B cell (primary cell): Measurements from ENCODE around the gene COBL. TPM values are rescaled to one million over a fixed set of nuclear protein-coding genes. Genes with fewer than 3 reads are reported as not detected.

ENCODE experiments used
- ATAC-seq: fragments of 200-7000 bp; cut with Tn5 transposase; one replicate; pipeline ENCODE4 v1.10.0; 2021; ENCODE audit warnings: low read depth, mild to moderate bottlenecking, moderate number of reproducible peaks, moderate library complexity
- CTCF ChIA-PET: fragments of 350-600 bp; sonication (Branson Sonifier 250); formaldehyde crosslinking; loops from one replicate; lab custom pipeline; 2021; ENCODE audit warnings: antibody characterized with exemption, inconsistent platforms; lab: Charles Lee
- POLR2A ChIA-PET: fragments of 350-600 bp; sonication (Branson Sonifier 250); formaldehyde crosslinking; loops from one replicate; lab custom pipeline; 2021; ENCODE audit warnings: antibody characterized with exemption; lab: Charles Lee
- DNase-seq: peaks from one replicate; pipeline ENCODE4 v3.0.0; 2013
- H2AFZ ChIP-seq: 2 replicates; pipeline ENCODE4 v1.6.1; 2012; ENCODE audit warnings: mild to moderate bottlenecking, low read depth, low read length; ENCODE audit not compliant: insufficient read depth, poor library complexity, severe bottlenecking
- H3K27ac ChIP-seq, 2 donors: 1 replicate in 1 of 2; 2 replicates in 1 of 2; pipeline ENCODE4 v1.5.1; 2012 to 2013; ENCODE audit warnings: low read length in 2 of 2, mild to moderate bottlenecking in 2 of 2, moderate library complexity in 1 of 2
- H3K27me3 ChIP-seq, 4 experiments: fragments of 200-600 bp in 1 of 4; sonication (generic) in 1 of 4; replicated peaks in 1 of 4; 1 replicate in 2 of 4; 2 replicates in 2 of 4; pipeline versions ENCODE4 v1.6.1 to v1.7.0; 2013 to 2016; ENCODE audit warnings: low read length in 3 of 4, mild to moderate bottlenecking in 2 of 4, mixed read lengths in 1 of 4, moderate library complexity in 1 of 4; ENCODE audit not compliant: insufficient read depth in 4 of 4, control insufficient read depth in 3 of 4; ENCODE audit errors: control extremely low read depth in 1 of 4
- H3K36me3 ChIP-seq, 2 experiments: replicated peaks in 1 of 2; 1 replicate in 1 of 2; 2 replicates in 1 of 2; pipeline versions ENCODE4 v1.6.1 to v1.7.1; 2013; ENCODE audit warnings: low read length in 1 of 2; ENCODE audit not compliant: insufficient read depth in 2 of 2, control insufficient read depth in 1 of 2; ENCODE audit errors: control extremely low read depth in 1 of 2, extremely low read depth in 1 of 2
- H3K4me1 ChIP-seq, 2 donors: fragments of 200-600 bp in 1 of 2; sonication (generic) in 1 of 2; 1 replicate in 1 of 2; 2 replicates in 1 of 2; pipeline versions ENCODE4 v1.5.1 to v1.6.1; 2013 to 2017; ENCODE audit warnings: low read length in 2 of 2; ENCODE audit not compliant: control insufficient read depth in 2 of 2, insufficient read depth in 2 of 2
- H3K4me2 ChIP-seq: replicated peaks from 2 replicates; pipeline ENCODE3; 2012; ENCODE audit warnings: mild to moderate bottlenecking, low read depth, low read length; ENCODE audit not compliant: poor library complexity, severe bottlenecking
- H3K4me3 ChIP-seq, 5 experiments: fragments of 200-600 bp in 1 of 5; sonication (generic) in 1 of 5; 1 replicate in 3 of 5; 2 replicates in 2 of 5; pipeline versions ENCODE4 v1.5.1 to v1.7.0; 2011 to 2016; ENCODE audit warnings: low read length in 4 of 5, mild to moderate bottlenecking in 4 of 5, low read depth in 2 of 5, control low read depth in 1 of 5, moderate library complexity in 1 of 5; ENCODE audit not compliant: insufficient read depth in 1 of 5; ENCODE audit errors: control extremely low read depth in 1 of 5, extremely low read depth in 1 of 5
- H3K79me2 ChIP-seq: fragments of 200-600 bp; sonication (generic); one replicate; pipeline ENCODE4 v1.6.0; 2016; ENCODE audit warnings: low read length; ENCODE audit not compliant: control insufficient read depth, insufficient read depth
- H3K9ac ChIP-seq: fragments of 200-600 bp; sonication (generic); 2 replicates; pipeline ENCODE4 v1.6.1; 2017; ENCODE audit warnings: mild to moderate bottlenecking, low read length, moderate library complexity
- H3K9me3 ChIP-seq, 3 donors: one replicate each; pipeline versions ENCODE4 v1.6.1 to v1.7.1; 2013; ENCODE audit warnings: low read length in 2 of 3; ENCODE audit not compliant: control insufficient read depth in 2 of 3, insufficient read depth in 1 of 3; ENCODE audit errors: control extremely low read depth in 1 of 3
- H4K20me1 ChIP-seq: 2 replicates; pipeline ENCODE4 v1.6.0; 2012; ENCODE audit warnings: mild to moderate bottlenecking, low read length; ENCODE audit not compliant: insufficient read depth, control insufficient read depth, poor library complexity, severe bottlenecking
- H3K27ac Mint-ChIP-seq: one replicate; pipeline ENCODE4 v1.8.0; 2021; ENCODE audit warnings: mixed read lengths
- H3K27me3 Mint-ChIP-seq: one replicate; pipeline ENCODE4 v1.8.0; 2021; ENCODE audit warnings: mixed read lengths
- H3K4me1 Mint-ChIP-seq: one replicate; pipeline ENCODE4 v1.8.0; 2021; ENCODE audit warnings: mixed read lengths
- H3K4me3 Mint-ChIP-seq: one replicate; pipeline ENCODE4 v1.8.0; 2021; ENCODE audit warnings: mixed read lengths
- H3K9me3 Mint-ChIP-seq: one replicate; pipeline ENCODE4 v1.8.0; 2022; ENCODE audit warnings: mixed read lengths; ENCODE audit not compliant: insufficient read depth
- CTCF ChIP-seq: fragments of 200-600 bp; IDR thresholded peaks from one replicate; pipeline ENCODE4 v1.8.0; 2022; ENCODE audit warnings: antibody characterized with exemption, mild to moderate bottlenecking
- EZH2 ChIP-seq: IDR thresholded peaks from 2 replicates; pipeline ENCODE4 v1.6.1; 2012; ENCODE audit warnings: borderline replicate concordance, low read depth, mild to moderate bottlenecking, moderate library complexity, low read length; ENCODE audit not compliant: insufficient read depth, poor library complexity, severe bottlenecking
- WGBS: methylation state at CpG from one replicate; pipeline ENCODE4 v1.1.5; 2013; ENCODE audit warnings: missing lambda C conversion rate; ENCODE audit not compliant: insufficient coverage; 5-methylcytosine and 5-hydroxymethylcytosine counted together
- intact Hi-C: fragments of 100-400 bp; cut with micrococcal nuclease; formaldehyde crosslinking; loops from one replicate; pipeline ENCODE4 v1.10.0; 2022
- polyA plus RNA-seq: library from polyadenylated mRNA; depleted of rRNA; stranded (reverse); fragments of >200 nt; gene quantifications from 2 replicates; pipeline ENCODE4 v1.2.3, GENCODE V29; 2012
- total RNA-seq, 2 donors: library from RNA; stranded (reverse); fragments of 120-200 nt in 1 of 2; gene quantifications; 1 replicate in 1 of 2; 2 replicates in 1 of 2; pipeline versions ENCODE4 v1.2.3 to v1.2.4, GENCODE V29; 2013 to 2022

COBL gene
- total and polyA plus RNA-seq, 2 donors (not counting 1 experiment from before 2014, with no cell fraction given), result not detected

- H4K20me1 ChIP-seq, result no peaks in the 10 kb centered on the region
- no peak overlapping the region for H2AFZ ChIP-seq
- no peaks in the 10 kb centered on the region for H3K4me1 Mint-ChIP-seq
- H3K79me2 ChIP-seq, result no peaks in the 10 kb centered on the region
- ATAC-seq, result no peak
- no peak overlapping the region for H3K27ac Mint-ChIP-seq
- no peak overlapping the region for H3K4me2 ChIP-seq
- no peaks in the 10 kb centered on the region for H3K4me1 ChIP-seq
- intact Hi-C loops, result no loop called here
- no peak overlapping the region for H3K4me3 Mint-ChIP-seq
- WGBS, result 80% methylated on average over 4 of the region's 5 CpGs
- ChIA-PET CTCF (no interaction called here), POLR2A (no interaction called here)
- no peaks in the 10 kb centered on the region for H3K9me3 Mint-ChIP-seq
- peaks cover 11% of the 10 kb centered on the region for H3K27me3 Mint-ChIP-seq
- H3K27ac ChIP-seq, result no peak overlapping the region
- H3K9me3 ChIP-seq, result no peaks in the 10 kb centered on the region
- no peaks in the 10 kb centered on the region for H3K36me3 ChIP-seq
- TF ChIP-seq CTCF, result no peak
- no peak for TF ChIP-seq EZH2
- no peak overlapping the region for H3K9ac ChIP-seq
- DNase-seq, result no peak
- no peak overlapping the region for H3K4me3 ChIP-seq
- H3K27me3 ChIP-seq, result no peaks in the 10 kb centered on the region
These were observed 7.9 kb downstream of the COBL start for GRCh38 chr7:51308696-51309095.

GRCh38 chr7:51308265-51308664 lies 8.3 kb downstream of the COBL start:
- no peaks in the 10 kb centered on the region for H3K9me3 Mint-ChIP-seq

More at GRCh38 chr7:51308265-51308664, 8.3 kb downstream of the COBL start:
- no peaks in the 10 kb centered on the region for H3K9me3 ChIP-seq
- H3K4me1 ChIP-seq, result no peaks in the 10 kb centered on the region
- no peaks in the 10 kb centered on the region for H3K4me1 Mint-ChIP-seq
- no peak overlapping the region for H3K27ac Mint-ChIP-seq
- H3K4me2 ChIP-seq, result no peak overlapping the region
- 97% methylated on average over 3 of the region's 4 CpGs for WGBS
- H2AFZ ChIP-seq, result no peak overlapping the region
- H3K79me2 ChIP-seq, result no peaks in the 10 kb centered on the region
- no peak for ATAC-seq
- H3K27me3 Mint-ChIP-seq, result peaks cover 9% of the 10 kb centered on the region
- H3K27ac ChIP-seq, result no peak overlapping the region
- H4K20me1 ChIP-seq, result no peaks in the 10 kb centered on the region
- CTCF ChIA-PET, result no interaction called here
- H3K9ac ChIP-seq, result no peak overlapping the region
- POLR2A ChIA-PET, result no interaction called here
- TF ChIP-seq EZH2 (no peak), CTCF (no peak)
- no peak overlapping the region for H3K4me3 ChIP-seq
- no peaks in the 10 kb centered on the region for H3K36me3 ChIP-seq
- H3K4me3 Mint-ChIP-seq, result no peak overlapping the region
- H3K27me3 ChIP-seq, result no peaks in the 10 kb centered on the region
- intact Hi-C loops, result no loop called here
- DNase-seq, result no peak
